H1 (cell line): ENCODE data around the gene SEMA3B. TPM values are rescaled to one million over a fixed set of nuclear protein-coding genes. Genes with fewer than 3 reads are reported as not detected.
A peak's percentile ranks its signal among the peaks of the same experiment; 100 is the strongest.

Experiments
- CTBP2 ChIP-seq: IDR thresholded peaks from 2 replicates; pipeline ENCODE4 v1.7.0; 2011; ENCODE audit warnings: borderline replicate concordance, mild to moderate bottlenecking, moderate library complexity, mixed read lengths, low read length; ENCODE audit not compliant: insufficient read depth, insufficient read length
- GABPA ChIP-seq: IDR thresholded peaks from 2 replicates; pipeline ENCODE4 v1.6.1; 2011; ENCODE audit warnings: mild to moderate bottlenecking, low read length, moderate library complexity, borderline replicate concordance; ENCODE audit not compliant: insufficient read depth
- RBBP5 ChIP-seq: IDR thresholded peaks from 2 replicates; pipeline ENCODE4 v1.7.1; 2012; ENCODE audit warnings: low read depth, mild to moderate bottlenecking, inconsistent platforms, low read length, moderate library complexity, borderline replicate concordance
- SUZ12 ChIP-seq: fragments of 200-600 bp; sonication (generic); IDR thresholded peaks from 2 replicates; pipeline ENCODE4 v1.6.1; 2012; ENCODE audit warnings: mild to moderate bottlenecking, inconsistent platforms, low read length, moderate library complexity, mixed read lengths
- polyA plus RNA-seq, 7 experiments: library from polyadenylated mRNA; depleted of rRNA in 3 of 7; stranded (reverse) in 5 of 7; unstranded in 2 of 7; fragments of >200 nt in 5 of 7; fragments of 200-250 nt in 2 of 7; gene quantifications; 1 replicate in 5 of 7; 2 replicates in 1 of 7; 4 replicates in 1 of 7; pipeline versions ENCODE4 v1.2.1 to v1.2.3, GENCODE V29; 2011 to 2013; ENCODE audit warnings: missing spikeins in 2 of 7, mixed read lengths in 2 of 7
- total RNA-seq: library from RNA; stranded (reverse); fragmentation: NEBNext Ultra II Directional; extraction: Animal tissue kit (Norgen Biotek cat#: 25700); gene quantifications from 2 replicates; pipeline ENCODE4 v1.2.1, GENCODE V29; 2021

Gene SEMA3B
- total and polyA plus RNA-seq, 2 of the 8 experiments (the other 6 are each of a cell fraction or from before 2014, with no cell fraction given), result 3.0 to 4.7 TPM

DNA sequence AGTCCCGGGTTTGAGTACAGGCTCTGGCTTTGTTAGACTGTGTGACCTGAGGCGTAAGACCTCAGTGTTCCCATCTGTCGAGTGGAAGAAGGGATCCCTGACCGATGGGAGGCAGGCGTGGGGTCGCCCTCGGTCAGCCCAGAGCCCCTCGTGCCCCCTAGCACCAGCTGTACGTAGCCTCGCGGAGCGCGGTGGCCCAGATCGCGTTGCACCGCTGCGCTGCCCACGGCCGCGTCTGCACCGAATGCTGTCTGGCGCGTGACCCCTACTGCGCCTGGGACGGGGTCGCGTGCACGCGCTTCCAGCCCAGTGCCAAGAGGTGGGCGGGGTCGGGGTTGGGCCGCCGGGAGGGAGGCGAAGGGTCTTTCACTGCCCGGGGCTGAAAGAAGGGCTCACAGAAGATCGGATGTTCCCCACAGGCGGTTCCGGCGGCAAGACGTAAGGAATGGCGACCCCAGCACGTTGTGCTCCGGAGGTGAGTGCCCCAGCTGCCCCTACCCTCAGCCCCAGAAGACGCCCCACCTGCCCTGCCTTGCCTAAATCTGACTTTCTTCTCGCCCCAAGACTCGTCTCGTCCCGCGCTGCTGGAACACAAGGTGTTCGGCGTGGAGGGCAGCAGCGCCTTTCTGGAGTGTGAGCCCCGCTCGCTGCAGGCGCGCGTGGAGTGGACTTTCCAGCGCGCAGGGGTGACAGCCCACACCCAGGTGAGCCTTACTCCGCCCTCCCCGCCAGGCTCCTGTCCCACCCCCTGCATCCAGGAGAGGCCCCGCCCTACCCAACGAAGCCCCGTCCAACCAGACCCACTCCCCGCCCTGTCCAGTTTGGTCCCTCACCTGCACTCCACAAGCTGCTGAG lies 6.4 kb downstream of the SEMA3B start (continued):
- TF ChIP-seq RBBP5, result 0 out of 2 replicates have a peak, but pooled peaks have one; percentile 37
- TF ChIP-seq GABPA, result peak; percentile 23; the same call in 1 of the 2 replicates
- TF ChIP-seq CTBP2, result no peak
- 0 out of 2 replicates have a peak, but pooled peaks have one; percentile 42 for TF ChIP-seq SUZ12
